Upper lobe of left lung (tissue), 6 donors: ENCODE results near the gene SLC4A8. TPM values are rescaled to one million over a fixed set of nuclear protein-coding genes. Genes with fewer than 3 reads are reported as not detected.

Experiments used
- ATAC-seq, 2 donors: fragments of 200-7000 bp; cut with Tn5 transposase; one replicate each; pipeline ENCODE4 v1.9.1; 2022; ENCODE audit warnings: mild to moderate bottlenecking in 2 of 2, moderate library complexity in 2 of 2; ENCODE audit not compliant: low FRiP score in 2 of 2
- DNase-seq, 2 donors: peaks; one replicate each; pipeline ENCODE4 v3.0.0-alpha.2; 2019 to 2020
- H3K27ac ChIP-seq, 4 donors: fragments of 200-600 bp; sonication (generic); one replicate each; pipeline ENCODE4 v1.5.1; 2016 to 2019
- H3K27me3 ChIP-seq, 4 donors: fragments of 200-600 bp; sonication (generic); one replicate each; pipeline ENCODE4 v1.5.1; 2017 to 2019
- H3K36me3 ChIP-seq, 4 donors: fragments of 200-600 bp; sonication (generic); one replicate each; pipeline ENCODE4 v1.5.1; 2016 to 2019
- H3K4me1 ChIP-seq, 4 donors: fragments of 200-600 bp; sonication (generic); one replicate each; pipeline ENCODE4 v1.5.1; 2018 to 2019
- H3K4me3 ChIP-seq, 4 donors: fragments of 200-600 bp; sonication (generic); one replicate each; pipeline ENCODE4 v1.5.1; 2017 to 2019; ENCODE audit warnings: mild to moderate bottlenecking in 2 of 4, moderate library complexity in 1 of 4
- H3K9me3 ChIP-seq, 4 donors: fragments of 200-600 bp; sonication (generic); one replicate each; pipeline ENCODE4 v1.5.1; 2018 to 2019
- EP300 ChIP-seq, 4 donors: sonication (generic); formaldehyde crosslinking; IDR thresholded peaks; one replicate each; pipeline ENCODE4 v1.5.1; 2017; ENCODE audit warnings: antibody characterized with exemption in 4 of 4, control low read depth in 2 of 4
- POLR2A ChIP-seq, 4 donors: fragments of 450-650 bp; IDR thresholded peaks; one replicate each; pipeline ENCODE4 v1.5.1; 2016 to 2017; ENCODE audit warnings: antibody characterized with exemption in 4 of 4, mild to moderate bottlenecking in 2 of 4
- POLR2AphosphoS5 ChIP-seq, 2 donors: sonication (generic); formaldehyde crosslinking; IDR thresholded peaks; one replicate each; pipeline ENCODE4 v1.5.1; 2017; ENCODE audit warnings: antibody characterized with exemption in 2 of 2
- WGBS, 2 donors: methylation state at CpG; one replicate each; pipeline ENCODE4 v1.1.5; 2017 to 2018; 5-methylcytosine and 5-hydroxymethylcytosine counted together
- total RNA-seq, 6 donors: library from RNA; depleted of rRNA in 4 of 6; stranded (reverse); fragments of >200 nt in 4 of 6; gene quantifications; one replicate each; pipeline versions ENCODE4 v1.1.0 to v1.2.1, GENCODE V29; 2016 to 2021
- TF ChIP-seq, protein P1 (sequence below), 6 experiments: fragments of 450-650 bp in 4 of 6; fragments of 200-600 bp in 2 of 6; sonication (generic) in 2 of 6; IDR thresholded peaks; one replicate each; pipeline ENCODE4 v1.5.1; 2016 to 2019; ENCODE audit warnings: antibody characterized with exemption in 6 of 6
- donor health status: DM: no; HTN: no; CAD: no; lungs with moderate emphysema.
- donor health status: DM: no; HTN: yes; CAD: no; lungs with severe emphysema.

The SLC4A8 gene
- total RNA-seq, 6 donors from 2014 or later: 2.3 to 13.5 (median 7.4) TPM

DNA sequence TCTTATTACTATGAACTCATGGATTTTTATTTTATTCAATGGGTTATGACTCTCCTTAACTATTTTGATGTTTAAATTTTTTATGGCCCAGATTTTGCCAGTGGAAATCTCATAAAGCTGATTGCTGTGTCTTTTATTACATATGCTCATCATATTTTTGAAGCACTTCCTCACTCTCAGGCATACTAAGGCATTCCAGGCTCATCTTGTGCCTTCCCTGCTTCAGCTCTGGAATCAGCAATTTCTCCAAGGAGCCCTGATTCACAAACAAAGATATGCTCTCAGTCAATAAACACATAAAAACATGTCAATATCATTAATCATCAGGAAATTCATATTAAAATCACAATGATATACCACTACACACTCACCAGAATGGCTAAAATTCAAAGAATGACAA, 121.5 kb downstream of the SLC4A8 start:
- TF ChIP-seq POLR2AphosphoS5 (IDR thresholded peaks at IDR 0.05): no peak
- TF ChIP-seq EP300 (IDR thresholded peaks at IDR 0.05): no peak
- no peak for TF ChIP-seq POLR2A (IDR thresholded peaks at IDR 0.05)
- TF ChIP-seq, protein P1, sequence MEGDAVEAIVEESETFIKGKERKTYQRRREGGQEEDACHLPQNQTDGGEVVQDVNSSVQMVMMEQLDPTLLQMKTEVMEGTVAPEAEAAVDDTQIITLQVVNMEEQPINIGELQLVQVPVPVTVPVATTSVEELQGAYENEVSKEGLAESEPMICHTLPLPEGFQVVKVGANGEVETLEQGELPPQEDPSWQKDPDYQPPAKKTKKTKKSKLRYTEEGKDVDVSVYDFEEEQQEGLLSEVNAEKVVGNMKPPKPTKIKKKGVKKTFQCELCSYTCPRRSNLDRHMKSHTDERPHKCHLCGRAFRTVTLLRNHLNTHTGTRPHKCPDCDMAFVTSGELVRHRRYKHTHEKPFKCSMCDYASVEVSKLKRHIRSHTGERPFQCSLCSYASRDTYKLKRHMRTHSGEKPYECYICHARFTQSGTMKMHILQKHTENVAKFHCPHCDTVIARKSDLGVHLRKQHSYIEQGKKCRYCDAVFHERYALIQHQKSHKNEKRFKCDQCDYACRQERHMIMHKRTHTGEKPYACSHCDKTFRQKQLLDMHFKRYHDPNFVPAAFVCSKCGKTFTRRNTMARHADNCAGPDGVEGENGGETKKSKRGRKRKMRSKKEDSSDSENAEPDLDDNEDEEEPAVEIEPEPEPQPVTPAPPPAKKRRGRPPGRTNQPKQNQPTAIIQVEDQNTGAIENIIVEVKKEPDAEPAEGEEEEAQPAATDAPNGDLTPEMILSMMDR (IDR thresholded peaks at IDR 0.05): no peak
- DNase-seq (no peak), ATAC-seq (no peak)

DNA sequence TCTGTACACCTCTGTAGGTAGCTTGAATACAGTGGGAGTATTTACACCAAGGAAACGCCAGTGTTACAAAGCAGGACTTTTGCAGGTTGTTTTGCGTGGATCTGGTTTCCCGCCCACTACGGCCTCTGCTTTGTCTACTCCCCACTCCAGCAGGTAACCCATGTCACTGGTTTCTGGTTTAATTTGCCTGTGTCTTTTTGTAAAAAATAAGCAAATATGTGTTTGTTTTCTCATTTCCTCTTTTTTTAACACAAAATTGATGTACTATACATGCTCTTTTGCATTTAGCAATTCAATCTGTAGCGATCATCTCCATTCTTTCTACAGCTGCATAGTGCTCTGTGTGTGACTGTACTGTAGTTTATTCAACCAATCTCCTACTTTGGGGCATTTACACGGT, 123.0 kb downstream of the SLC4A8 start:
- H3K4me1 ChIP-seq: no peaks in the 10 kb centered on the region
- ATAC-seq (no peak), DNase-seq (no peak)
- H3K36me3 ChIP-seq: no peaks in the 10 kb centered on the region
- no peak for TF ChIP-seq POLR2AphosphoS5 (IDR thresholded peaks at IDR 0.05)
- TF ChIP-seq EP300 (IDR thresholded peaks at IDR 0.05): no peak
- TF ChIP-seq, protein P1 (IDR thresholded peaks at IDR 0.05): no peak
- TF ChIP-seq POLR2A (IDR thresholded peaks at IDR 0.05): no peak
- WGBS, 2 donors: 87 to 91% methylated on average over 6 of the region's 6 CpGs
- no peak overlapping the region for H3K27ac ChIP-seq
- H3K4me3 ChIP-seq: no peak overlapping the region
- H3K27me3 ChIP-seq: no peaks in the 10 kb centered on the region
- no peaks in the 10 kb centered on the region for H3K9me3 ChIP-seq

More for the DNA sequence above, 121.5 kb downstream of the SLC4A8 start:
- Histone ChIP-seq H3K36me3 (no peaks in the 10 kb centered on the region), H3K4me3 (no peak overlapping the region), H3K27me3 (no peaks in the 10 kb centered on the region), H3K27ac (no peak overlapping the region), H3K9me3 (no peaks in the 10 kb centered on the region), H3K4me1 (no peaks in the 10 kb centered on the region)

DNA sequence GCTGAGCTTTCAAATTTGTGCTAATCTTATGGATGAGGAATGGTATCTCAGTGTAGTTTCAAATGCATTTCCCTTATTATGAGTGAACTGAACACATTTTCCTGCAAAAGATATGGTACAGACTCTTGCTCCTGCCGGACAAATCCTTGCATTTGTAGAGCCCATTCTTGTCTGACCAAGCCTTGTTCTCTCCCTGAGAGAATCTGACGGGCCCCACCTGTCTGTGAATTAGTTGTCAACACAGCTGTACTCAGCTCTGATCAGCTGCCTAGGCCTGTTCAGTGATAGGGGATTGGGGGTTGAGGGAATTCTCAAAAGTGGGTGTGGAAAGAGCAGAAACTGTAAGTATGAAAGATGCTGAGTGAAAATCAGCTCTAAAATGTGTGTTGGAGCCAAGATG, 123.6 kb downstream of the SLC4A8 start:
- Histone ChIP-seq H3K4me1 (no peaks in the 10 kb centered on the region), H3K4me3 (no peak overlapping the region), H3K27ac (no peak overlapping the region), H3K9me3 (no peaks in the 10 kb centered on the region), H3K36me3 (no peaks in the 10 kb centered on the region), H3K27me3 (no peaks in the 10 kb centered on the region)
- WGBS, 2 donors: 53 to 58% methylated on average over 2 of the region's 2 CpGs
- TF ChIP-seq EP300 (IDR thresholded peaks at IDR 0.05) (no peak), POLR2AphosphoS5 (IDR thresholded peaks at IDR 0.05) (no peak), POLR2A (IDR thresholded peaks at IDR 0.05) (no peak)
- TF ChIP-seq, protein P1 (IDR thresholded peaks at IDR 0.05): no peak
- DNase-seq: no peak
- ATAC-seq: no peak

DNA sequence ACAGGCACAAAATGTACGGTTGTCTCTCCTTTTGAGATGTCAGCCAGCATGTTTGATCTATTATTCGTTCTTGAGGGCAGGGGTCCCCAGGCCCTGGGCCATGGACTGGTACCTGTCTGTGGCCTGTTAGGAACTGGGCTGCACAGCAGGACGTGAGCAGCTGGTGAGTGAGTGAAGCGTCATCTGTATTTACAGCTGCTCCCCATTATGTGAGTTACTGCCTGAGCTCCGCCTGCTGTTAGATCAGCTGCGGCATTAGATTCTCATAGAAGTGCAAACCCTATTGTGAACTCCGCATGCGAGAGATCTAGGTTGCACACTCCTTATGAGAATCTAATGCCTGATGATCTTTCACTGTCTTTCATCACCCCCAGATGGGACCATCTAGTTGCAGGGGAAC, 125.0 kb downstream of the SLC4A8 start:
- DNase-seq (no peak), ATAC-seq (no peak)
- no peaks in the 10 kb centered on the region for H3K4me1 ChIP-seq
- TF ChIP-seq EP300 (IDR thresholded peaks at IDR 0.05): no peak
- no peak for TF ChIP-seq POLR2AphosphoS5 (IDR thresholded peaks at IDR 0.05)
- TF ChIP-seq, protein P1 (IDR thresholded peaks at IDR 0.05): no peak
- no peak for TF ChIP-seq POLR2A (IDR thresholded peaks at IDR 0.05)
- H3K9me3 ChIP-seq: no peaks in the 10 kb centered on the region
- no peak overlapping the region for H3K4me3 ChIP-seq
- H3K27me3 ChIP-seq: no peaks in the 10 kb centered on the region
- H3K27ac ChIP-seq: no peak overlapping the region
- no peaks in the 10 kb centered on the region for H3K36me3 ChIP-seq
- 83 to 85% methylated on average over 8 of the region's 8 CpGs for WGBS, 2 donors

Other genes with a start within 250 kb of the SLC4A8 start
- 10 to 100 TPM in 4 of 6 donors, 1 to 10 TPM in 2; 6.8 to 28.3 (median 12.9) TPM for gene POU6F1, start 206.8 kb upstream of the SLC4A8 start, total RNA-seq
- gene DAZAP2, start 186.0 kb upstream of the SLC4A8 start, total RNA-seq: 100 to 1,000 TPM; 182 to 492 (median 236) TPM
- 10 to 100 TPM; 25.1 to 58.2 (median 28.8) TPM for gene SMAGP, start 154.4 kb upstream of the SLC4A8 start, total RNA-seq
- 10 to 100 TPM; 16.5 to 54.5 (median 30.6) TPM for gene BIN2, start 100.7 kb upstream of the SLC4A8 start, total RNA-seq
- gene CELA1, start 78.2 kb upstream of the SLC4A8 start, total RNA-seq: not detected
- gene GALNT6, start 33.4 kb upstream of the SLC4A8 start, total RNA-seq: 10 to 100 TPM in 5 of 6 donors, 1 to 10 TPM in 1; 8.3 to 56.6 (median 21.3) TPM
- gene SCN8A, start 166.4 kb downstream of the SLC4A8 start, total RNA-seq: 1 to 10 TPM in 1 of 6 donors, under 1 TPM in 4, not detected in 1; 0.11 to 1.1 (median 0.37) TPM